WI38 (cell line): ENCODE data around the gene COMT.

Experiments
- H3K4me3 ChIP-seq: 2 replicates; pipeline ENCODE4 v1.5.1; 2011; ENCODE audit warnings: low read depth, mild to moderate bottlenecking, control low read depth, low read length
- TF ChIP-seq, protein P1 (sequence below): IDR thresholded peaks from 2 replicates; pipeline ENCODE4 v1.5.1; 2012; ENCODE audit warnings: low read depth, mild to moderate bottlenecking, control low read depth, low read length

COMT gene

DNA sequence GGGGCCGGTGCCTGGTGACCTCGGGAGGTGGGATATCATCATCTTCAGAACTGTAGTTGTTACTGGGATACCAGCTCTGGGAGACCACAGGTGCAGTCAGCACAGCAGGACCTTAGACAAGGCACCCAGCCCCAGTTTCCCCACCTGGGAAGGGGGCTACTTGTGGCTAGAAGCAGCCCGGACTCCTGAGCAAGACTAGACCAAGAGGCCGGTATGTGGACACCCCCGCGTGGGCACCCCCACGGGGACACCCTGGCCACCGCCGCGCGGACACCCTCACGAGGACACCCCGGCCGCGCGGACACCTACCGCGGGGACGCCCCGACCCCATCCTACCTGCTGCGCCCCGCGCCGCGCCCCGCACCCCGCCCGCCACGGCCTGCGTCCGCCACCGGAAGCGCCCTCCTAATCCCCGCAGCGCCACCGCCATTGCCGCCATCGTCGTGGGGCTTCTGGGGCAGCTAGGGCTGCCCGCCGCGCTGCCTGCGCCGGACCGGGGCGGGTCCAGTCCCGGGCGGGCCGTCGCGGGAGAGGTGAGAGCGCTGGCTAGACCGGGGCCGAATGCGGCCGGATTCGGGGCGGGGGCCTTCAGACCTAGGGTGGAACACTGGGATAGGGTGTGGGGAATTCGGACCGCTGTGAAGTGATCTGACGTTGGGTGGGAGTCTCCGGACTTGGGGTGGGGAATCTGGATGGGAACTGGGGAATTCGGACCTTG is at the start of gene COMT, which contains the start of gene TXNRD2:
Gene COMT (plus strand): TSS at position 408 of the 718 bp plus-strand sequence. CDS start 20,755 bp downstream, outside the sequence.
Gene TXNRD2 (minus strand): TSS at position 454 of the 718 bp plus-strand sequence. CDS start 15 bp downstream, at position 439.
- H3K4me3 ChIP-seq: peak within 1 kb of the TSS; percentile 64
- TF ChIP-seq, protein P1, sequence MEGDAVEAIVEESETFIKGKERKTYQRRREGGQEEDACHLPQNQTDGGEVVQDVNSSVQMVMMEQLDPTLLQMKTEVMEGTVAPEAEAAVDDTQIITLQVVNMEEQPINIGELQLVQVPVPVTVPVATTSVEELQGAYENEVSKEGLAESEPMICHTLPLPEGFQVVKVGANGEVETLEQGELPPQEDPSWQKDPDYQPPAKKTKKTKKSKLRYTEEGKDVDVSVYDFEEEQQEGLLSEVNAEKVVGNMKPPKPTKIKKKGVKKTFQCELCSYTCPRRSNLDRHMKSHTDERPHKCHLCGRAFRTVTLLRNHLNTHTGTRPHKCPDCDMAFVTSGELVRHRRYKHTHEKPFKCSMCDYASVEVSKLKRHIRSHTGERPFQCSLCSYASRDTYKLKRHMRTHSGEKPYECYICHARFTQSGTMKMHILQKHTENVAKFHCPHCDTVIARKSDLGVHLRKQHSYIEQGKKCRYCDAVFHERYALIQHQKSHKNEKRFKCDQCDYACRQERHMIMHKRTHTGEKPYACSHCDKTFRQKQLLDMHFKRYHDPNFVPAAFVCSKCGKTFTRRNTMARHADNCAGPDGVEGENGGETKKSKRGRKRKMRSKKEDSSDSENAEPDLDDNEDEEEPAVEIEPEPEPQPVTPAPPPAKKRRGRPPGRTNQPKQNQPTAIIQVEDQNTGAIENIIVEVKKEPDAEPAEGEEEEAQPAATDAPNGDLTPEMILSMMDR: no peak

DNA sequence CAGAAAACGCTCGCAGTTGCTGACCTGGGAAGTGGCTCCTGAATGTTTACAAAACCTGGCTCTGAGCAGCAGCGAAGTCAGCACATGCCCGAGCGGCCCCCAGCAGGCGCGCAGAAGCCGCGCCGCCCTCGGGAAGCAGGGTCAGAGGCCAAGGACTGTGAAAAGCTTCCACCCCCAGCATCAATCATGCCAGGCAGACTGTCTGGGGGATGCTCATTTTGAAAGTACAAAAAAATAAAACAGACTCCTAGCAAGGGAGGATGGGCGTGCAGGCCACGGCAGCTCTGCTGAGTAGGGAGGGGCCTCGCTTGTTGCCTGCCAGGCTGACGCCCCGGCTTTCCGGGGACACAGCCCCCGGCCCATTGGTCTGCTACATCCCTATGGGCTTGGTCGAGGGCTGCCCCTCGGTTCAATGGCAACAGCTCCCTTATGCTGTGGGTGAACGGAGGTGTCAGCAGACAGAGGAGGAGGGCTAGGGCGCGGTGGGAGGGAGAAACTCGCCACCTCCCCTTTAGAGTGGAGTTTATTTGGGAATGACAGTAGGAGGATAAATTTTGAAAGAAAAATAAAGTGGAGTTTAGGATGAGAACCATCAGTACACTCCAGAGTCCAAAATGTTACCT is 49.2 kb upstream of the COMT start:
- TF ChIP-seq, protein P1: no peak
- no peak overlapping the region for H3K4me3 ChIP-seq

DNA sequence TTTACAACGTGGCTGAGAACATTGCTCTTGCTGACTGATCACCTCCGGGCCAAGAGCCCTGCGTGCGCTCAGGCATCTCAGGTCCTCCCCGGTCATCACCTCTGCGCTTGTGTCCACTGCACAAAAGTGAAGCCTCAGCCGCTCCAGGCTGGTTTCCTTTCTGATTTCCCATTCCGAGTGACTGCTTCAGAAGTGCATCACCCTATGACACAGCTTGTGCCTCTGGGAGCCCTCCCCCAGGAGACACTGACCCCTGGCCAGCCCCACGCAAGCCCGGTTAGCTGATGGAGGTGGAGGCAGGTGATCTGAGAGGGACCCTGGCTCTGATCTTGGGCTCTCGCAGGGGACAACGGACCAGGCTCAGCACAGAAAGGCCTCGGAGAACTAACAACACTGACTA is 48.6 kb upstream of the COMT start:
- no peak overlapping the region for H3K4me3 ChIP-seq
- TF ChIP-seq, protein P1: no peak

DNA sequence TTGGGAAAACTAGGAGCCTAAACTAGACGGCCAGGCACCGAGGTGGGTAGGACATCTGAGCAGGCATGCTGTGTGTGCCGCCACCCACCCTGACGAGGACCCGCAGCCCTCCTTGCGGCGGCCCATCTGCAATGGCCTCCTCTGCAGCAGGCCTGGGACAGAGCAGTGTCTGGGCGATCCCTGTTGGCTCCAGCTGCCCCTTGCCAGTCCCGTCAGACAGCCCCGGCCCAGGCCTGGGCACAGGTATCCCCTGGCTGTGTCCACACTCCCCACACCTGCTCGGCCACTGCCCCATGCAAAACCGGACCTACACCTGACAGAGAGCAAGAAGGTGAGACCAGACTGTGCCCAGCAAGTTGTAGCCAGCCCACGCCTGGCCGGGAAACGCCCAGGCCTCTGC is 48.2 kb upstream of the COMT start:
- H3K4me3 ChIP-seq: no peak overlapping the region
- TF ChIP-seq, protein P1: no peak

DNA sequence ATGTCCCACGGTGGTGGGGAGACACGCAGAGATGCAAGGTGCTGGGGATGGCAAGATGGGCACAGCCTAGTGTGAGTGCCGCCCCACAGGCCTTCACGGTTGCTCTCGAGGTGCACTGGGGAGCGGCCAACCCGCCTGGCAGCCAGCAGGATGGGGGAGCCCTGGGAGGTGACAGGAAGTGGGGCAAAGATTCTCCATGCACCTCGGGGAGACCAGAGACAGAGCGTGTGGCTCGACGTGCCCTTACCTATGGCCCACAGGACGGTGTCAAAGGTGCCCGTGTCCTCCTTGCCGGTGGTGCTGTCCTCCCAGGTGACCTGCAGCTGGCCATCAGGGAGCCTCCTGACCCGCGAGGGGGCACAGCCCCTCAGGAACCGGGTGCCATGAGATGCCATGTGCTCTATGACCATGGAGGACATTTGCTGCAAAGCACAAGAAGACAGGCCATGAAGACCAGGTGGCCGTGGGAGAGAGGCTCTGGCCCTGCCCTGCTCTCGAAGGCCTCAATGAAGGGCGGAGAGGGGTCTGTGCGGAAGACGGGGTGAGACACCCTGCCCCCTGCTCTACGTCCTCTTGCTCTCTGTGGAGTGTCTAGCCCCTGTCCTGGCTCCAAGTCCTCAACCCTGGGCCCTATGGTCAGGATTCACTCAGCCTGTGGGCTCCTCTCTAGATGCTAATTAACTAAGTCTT is 46.3 kb upstream of the COMT start:
- no peak overlapping the region for H3K4me3 ChIP-seq
- TF ChIP-seq, protein P1: no peak

DNA sequence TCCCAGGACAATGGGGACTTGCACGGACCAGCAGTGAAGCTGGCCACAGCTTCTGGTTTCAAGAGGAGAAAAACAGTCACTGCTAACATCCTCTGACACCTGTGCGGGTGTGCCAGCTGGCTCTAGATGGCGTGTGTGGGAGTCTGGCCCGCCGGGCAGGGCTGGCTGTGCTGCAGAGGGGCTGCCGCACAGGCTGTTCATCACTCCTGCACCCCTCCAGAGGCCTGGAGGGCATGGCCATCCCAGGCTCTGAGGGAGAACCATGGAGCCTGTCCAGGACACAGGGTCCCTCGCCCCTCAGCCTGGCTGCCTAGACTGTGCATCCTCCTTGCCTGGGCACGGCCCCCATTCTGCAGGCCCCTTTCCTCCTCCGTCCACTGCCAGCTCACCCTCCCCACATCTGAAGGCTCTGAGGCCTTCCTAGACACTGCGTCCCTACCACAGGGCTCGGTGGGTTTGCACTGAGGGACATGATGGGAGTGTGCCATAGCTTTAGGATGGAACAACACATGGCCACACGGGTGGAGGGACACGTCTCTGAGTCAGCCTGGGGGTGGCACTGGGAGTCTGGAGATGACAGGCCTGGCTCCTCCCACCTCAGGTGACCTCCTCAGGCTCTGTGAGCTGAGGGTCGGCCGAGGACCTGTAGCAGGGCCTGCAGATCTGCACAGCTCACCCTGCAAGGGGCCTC is 44.8 kb upstream of the COMT start:
- TF ChIP-seq, protein P1: no peak

More for the DNA sequence above, 44.8 kb upstream of the COMT start:
- no peak overlapping the region for H3K4me3 ChIP-seq
